RCC 7860 (cell line): ENCODE measurements around the gene RPS15A.
"Not testable (repeated sequence)": the region's sequence is repeated elsewhere in the genome, so short reads cannot be mapped to it uniquely, and the experiment has no call there.

Experiments
- DNase-seq: peaks from one replicate; pipeline ENCODE4 v3.0.0-alpha.2; 2015; ENCODE audit warnings: low spot score
- FAIRE-seq: peaks from 2 replicates; lab custom pipeline; 2012; peaks lifted over from hg19 to GRCh38; lab: Jason Lieb, UNC

Gene RPS15A

DNA sequence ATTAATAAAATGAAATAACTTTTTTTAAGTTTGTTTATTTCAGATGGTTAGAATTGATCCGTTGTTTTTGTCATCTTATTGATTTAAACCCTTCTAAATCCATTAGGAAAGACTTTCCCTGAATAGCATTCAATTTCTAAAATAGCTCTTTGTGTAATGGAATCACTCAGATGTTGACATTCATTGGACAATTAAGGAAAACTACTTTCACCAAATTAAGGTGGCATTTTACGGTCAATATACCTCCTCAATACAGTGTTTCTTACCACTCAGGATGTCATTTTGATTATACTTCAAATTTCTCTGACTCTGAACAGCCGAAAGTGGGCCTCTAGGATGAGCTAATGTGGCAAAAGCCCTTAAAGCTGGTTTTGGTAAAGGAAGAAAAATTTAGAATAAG lies 9.4 kb upstream of the RPS15A start:
- DNase-seq, result no peak
- no peak for FAIRE-seq

DNA sequence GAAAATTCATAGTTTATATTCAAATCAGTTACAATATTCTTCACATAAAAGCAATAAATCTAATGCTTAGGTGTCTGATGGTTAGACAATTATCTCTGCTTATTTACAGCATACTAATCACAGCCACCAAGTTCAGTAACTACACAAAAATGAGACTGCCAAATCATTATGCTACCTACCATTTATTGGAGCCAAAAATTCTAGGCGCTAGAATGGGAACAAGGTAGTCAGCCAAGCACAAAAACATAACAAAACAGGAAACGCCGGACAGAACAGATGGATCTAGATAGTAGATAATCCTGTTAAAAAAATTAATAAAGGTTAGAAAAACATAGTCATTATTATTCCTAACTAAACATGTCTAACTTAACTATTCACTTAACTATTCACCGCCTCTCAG lies 7.6 kb upstream of the RPS15A start:
- no peak for FAIRE-seq

DNA sequence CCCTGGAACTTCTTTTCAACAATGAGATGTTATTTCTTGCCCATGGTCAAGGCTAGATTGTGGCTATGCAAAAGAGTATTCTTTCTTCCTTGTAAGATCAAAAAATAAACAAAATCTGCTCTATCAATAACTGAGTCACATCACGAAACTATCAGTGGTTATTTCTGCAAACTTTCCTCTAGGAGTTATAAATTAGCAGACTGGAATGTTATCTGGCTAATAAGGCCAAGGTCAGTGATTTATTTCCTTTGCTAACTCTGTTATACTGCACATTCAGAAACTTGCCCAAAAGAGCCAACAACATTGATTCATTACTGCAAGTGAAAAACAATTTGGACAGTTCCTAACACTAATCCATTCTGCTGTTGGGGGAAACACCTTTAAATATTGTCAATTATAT lies 6.2 kb upstream of the RPS15A start:
- no peak for DNase-seq
- FAIRE-seq, result no peak

More for the DNA sequence above, 7.6 kb upstream of the RPS15A start:
- DNase-seq, result no peak

DNA sequence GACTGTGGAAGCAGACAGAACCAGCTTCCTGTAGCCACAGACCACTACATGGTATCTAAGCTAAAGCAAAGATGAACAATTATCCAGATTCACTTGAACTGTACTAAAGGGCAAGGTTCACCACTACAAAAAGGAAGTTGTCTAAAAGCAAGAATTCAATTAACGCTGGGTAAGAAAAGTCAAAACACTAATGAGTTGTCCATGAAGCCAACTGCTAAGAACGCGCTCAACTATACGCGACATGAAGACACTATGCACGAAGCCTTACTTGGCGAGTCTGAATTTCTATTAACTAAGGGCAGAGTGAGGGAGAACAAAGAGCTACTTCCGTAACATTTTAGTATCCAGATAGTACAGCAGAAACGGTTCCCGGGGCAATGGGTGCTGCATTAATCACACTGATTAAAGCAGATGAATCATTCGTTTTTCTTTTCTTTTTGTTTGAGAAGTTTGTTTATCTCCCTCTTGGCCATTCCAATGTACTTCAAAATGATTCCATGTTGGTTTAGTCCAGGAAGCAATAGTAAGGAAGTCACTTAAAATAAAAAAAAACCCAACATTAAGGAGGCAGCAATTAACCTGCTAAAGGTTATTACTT lies 2.8 kb upstream of the RPS15A start:
- DNase-seq, result no peak
- FAIRE-seq, result no peak

DNA sequence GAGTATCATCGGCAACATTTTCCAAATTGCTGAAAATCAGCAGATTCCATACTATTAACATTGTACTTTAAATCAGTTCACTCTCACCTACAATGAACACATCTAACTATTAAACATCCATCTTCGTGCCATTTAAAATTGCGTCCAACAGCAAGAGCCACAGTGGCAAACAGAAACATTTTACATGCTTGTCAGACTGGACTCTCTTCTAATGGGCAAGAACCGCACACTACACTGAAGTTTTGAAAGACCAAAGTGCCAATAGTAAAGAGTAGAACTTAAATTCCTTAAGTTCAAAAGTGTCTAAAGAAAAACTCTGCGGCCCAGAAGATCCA lies 652 bp downstream of the RPS15A start:
- no peak for FAIRE-seq

DNA sequence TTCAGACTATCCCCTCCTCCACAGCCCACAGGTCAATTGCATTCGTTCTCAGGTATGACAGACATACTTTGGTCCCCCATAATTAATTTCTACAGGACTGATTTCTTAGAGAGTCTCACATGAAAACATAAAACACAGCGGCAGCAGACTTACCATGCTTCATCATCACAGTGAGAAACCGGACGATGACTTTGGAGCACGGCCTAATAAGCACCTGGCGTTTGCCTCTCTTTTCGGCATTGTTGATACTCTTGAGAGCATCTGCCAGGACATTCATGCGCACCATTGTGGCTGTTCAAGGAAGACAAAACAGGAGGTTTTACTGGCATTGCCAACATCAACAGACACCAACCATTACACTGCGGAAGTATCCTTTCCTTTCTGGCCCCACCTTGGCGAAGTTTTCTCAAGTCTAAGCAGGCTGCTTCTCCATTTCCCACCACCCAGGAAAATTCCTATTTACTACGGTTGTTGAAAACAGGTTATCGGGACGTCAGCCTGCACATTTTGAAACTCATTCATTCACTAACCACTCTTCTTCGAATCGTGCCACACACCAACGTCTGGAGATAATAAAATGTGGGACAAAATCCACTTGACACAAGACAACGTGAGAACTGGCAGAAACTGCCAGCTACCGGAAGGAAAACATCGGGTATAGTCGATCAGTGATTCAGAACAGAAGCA lies 1.2 kb downstream of the RPS15A start:
- FAIRE-seq, result no peak
- DNase-seq, result no peak

More for the DNA sequence above, 652 bp downstream of the RPS15A start:
- DNase-seq, result no peak

DNA sequence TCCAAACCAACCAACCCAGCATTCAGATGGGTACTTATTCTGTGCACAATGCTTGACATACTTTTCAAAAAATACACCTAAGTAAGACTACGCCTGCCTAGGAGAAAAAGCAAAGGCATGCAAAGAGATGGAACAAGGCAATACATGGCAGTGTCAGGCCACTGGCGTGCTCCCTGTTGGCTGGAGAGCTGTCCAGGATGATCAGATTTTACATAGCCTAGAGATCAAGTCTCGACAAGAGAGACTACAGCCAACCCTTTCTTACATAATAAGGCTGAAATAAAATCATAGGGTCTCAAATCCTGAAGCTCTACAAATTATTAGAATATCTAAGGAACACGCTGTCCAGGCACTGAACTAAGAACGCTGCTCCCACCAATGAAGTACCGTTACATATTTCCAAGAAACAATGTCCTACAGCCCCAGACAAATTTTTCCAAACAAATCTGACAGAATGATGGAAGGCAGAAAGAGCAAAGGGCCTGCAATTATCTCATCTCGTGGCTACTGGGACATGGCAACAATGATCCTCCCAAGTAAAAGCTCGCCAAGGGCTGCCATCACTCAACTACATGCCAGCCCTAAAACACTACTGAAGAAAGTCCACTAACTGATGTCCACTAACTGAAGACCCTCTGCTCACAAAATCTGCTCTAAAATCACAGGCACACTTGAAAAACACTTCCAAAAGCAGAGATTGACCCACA lies 5.1 kb downstream of the RPS15A start:
- FAIRE-seq, result no peak

DNA sequence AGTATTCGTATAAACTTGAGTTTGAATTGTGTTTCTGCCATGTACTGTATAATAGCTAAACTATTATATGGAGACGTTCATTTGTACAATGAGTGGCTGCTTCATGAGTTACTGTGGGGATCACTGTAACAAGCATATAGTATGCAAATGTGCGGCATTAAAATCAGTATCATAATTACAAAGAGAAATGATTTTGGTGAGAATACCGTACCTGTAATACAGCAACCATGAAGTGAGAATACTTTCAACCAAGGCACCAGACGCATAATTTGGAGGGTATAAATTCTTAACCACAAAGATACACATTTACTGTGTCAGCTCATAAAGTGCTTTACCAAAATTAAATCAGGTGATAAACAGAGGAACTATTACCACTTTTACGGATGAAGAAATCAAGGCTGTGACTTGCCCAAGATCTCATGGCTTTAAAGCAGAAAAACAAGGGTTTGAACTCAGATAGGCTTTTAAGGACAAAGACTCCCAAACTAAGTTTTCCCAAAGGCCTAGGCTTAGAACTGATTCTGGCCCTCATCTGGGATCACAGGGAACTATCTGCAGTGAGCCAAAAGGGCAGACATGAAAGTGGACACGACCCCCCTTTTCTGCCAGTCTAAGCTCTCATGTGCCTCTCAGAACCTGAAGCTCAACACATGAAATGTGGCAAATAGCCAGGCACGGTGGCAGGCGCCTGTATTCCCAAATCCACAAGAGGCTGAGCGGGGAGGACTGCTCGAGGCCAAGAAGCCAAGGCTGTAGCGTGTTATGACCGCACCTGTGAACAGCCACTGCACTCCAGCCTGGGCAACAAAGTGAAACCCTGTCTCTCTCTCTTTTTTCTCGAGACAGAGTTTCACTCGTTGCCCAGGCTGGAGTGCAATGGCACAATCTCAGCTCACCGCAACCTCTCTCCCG lies 6.4 kb downstream of the RPS15A start:
- no peak for FAIRE-seq

More for the DNA sequence above, 5.1 kb downstream of the RPS15A start:
- no peak for DNase-seq

DNA sequence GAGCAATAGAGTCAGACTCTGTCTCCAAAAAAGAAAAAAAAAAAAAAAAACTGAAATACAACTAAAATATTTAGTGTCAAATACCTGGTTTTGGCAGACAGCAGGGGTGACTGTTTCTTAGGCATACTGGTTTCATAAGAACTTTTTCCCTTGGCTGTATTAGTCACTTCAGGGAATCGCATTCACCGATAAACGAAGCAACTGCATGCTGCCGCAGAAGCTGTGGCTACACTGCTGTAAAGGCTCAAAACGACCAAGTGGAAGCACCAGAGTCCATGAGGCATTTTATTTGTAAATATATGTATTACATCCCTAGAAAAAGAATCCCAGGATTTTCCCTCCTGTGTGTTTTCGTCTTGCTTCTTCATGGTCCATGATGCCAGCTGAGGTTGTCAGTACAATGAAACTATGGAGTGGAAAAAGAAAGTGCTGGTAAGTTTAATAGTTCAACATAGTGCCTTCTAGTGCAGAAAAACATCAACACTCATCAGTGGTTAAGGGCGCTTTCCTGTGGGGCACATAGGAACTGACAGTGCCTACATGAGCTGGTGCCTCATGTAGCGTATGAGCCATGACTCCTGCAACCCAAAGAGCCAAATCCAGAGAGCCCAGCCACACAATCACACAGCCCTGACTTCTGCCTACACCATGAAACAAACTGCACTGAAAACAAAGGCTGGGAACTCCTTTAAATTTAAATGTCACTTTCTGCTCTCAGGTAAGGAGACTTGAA lies 7.3 kb downstream of the RPS15A start:
- FAIRE-seq (no peak), DNase-seq (no peak)

More for the DNA sequence above, 6.4 kb downstream of the RPS15A start:
- DNase-seq, result no peak

DNA sequence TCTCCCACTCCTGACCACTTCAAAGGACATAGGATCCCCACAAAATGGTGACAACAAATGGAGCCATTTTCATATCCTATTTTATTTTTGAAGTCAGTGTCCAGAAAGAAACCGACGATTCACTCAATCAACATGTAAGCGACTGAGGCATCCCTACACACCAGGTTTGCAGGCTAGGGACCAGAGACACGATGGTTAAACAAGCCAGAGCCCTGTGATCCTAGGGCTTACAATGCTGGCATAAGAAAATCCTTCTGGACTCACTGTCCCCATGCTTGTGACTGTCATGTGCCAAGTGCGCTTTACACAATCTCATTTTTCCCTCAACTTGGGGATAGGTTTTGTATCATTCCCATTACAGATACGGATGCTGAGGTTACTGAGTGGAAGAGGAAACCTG lies 8.9 kb downstream of the RPS15A start:
- FAIRE-seq, DNase-seq: not testable (repeated sequence)

DNA sequence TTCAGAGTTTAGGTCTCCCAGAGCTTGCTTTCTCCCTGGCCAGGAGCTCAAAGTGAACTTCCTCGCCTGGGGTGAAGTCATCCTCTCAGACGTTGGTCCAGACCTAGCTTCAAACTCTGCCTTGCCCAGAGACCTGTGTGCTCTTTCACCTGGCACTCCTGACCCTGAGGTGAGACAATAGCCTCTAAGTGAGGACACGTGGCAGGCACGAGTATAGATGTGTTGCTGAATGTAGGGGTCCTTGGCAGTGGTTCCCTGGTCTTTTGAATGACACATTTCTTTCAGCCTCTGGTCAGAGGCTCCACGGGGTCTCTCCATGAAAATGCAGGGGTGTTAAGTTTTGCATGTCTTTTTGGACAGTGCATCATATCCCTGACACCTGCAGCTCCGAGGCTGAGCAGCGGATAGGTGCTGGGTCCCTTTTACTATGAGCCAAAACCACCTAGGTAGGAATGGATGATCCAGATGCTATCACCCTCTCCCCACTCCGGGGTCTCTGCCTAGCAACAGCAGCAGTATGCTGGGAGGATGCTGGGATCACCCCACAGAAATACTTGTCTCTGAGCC lies 9.6 kb downstream of the RPS15A start:
- not testable (repeated sequence) for FAIRE-seq, DNase-seq

DNA sequence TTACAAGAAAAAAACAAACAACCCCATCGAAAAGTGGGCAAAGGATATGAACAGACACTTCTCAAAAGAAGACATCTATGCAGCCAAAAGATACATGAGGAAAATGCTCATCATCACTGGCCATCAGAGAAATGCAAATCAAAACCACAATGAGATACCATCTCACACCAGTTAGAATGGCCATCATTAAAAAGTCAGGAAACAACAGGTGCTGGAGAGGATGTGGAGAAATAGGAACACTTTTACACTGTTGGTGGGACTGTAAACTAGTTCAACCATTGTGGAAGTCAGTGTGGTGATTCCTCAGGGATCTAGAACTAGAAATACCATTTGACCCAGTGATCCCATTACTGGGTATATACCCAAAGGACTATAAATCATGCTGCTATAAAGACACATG lies 12.5 kb downstream of the RPS15A start:
- DNase-seq, result not testable (repeated sequence)

DNA sequence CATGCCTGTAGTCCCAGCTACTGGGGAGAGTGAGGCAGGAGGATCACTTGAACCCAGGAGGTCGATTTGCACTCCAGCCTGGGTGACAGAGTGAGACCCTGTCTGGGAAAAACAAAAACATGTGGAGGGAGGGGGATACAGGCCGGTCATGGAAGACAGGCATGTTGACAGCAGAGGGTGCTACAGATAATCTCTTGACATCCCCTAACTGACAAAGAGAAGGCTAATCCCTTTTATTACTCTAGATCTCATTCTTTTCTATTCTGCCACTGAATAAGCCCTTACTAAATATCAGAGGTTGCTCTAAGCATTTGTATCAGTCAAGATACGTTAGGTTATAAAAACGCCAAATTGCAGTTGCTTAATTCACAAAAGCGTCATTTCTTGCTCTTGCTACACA lies 13.8 kb downstream of the RPS15A start:
- FAIRE-seq, DNase-seq: not testable (repeated sequence)

More for the DNA sequence above, 12.5 kb downstream of the RPS15A start:
- FAIRE-seq, result not testable (repeated sequence)

DNA sequence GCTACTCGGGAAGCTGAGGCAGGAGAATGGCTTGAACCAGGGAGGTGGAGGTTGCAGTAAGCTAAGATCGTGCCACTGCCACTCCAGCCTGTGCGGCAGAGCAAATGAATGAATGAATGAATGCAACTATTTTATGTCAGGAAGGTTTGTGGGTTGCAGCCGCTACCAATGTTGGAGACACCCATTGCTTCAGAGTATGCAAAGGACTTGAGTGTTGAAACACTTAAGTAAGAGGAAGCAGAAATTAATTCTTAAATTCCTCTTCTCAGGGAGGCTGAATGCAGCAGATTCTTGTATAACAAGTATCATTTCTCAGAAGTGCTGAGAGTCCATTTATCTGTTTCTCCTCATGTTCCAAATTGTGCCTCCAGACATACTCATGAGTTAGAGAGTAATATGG lies 15.5 kb downstream of the RPS15A start:
- DNase-seq, FAIRE-seq: not testable (repeated sequence)

DNA sequence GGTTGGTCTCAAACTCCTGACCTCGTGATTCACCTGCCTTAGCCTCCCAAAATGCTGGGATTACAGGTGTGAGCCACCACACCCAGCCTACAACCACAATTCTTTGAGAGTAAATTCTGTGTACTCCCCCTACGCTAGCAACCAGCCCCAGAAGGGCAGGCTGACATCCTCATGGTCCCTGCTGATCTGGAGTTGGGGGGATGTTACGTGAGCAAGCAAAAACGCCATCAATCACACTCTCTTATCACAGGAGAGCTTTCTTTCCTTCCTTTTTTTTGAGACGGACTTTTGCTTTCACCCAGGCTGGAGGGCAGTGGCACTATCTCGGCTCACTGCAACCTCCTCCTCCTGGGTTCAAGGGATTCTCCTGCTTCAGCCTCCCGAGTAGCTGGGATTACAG lies 18.0 kb downstream of the RPS15A start:
- FAIRE-seq, DNase-seq: not testable (repeated sequence)

DNA sequence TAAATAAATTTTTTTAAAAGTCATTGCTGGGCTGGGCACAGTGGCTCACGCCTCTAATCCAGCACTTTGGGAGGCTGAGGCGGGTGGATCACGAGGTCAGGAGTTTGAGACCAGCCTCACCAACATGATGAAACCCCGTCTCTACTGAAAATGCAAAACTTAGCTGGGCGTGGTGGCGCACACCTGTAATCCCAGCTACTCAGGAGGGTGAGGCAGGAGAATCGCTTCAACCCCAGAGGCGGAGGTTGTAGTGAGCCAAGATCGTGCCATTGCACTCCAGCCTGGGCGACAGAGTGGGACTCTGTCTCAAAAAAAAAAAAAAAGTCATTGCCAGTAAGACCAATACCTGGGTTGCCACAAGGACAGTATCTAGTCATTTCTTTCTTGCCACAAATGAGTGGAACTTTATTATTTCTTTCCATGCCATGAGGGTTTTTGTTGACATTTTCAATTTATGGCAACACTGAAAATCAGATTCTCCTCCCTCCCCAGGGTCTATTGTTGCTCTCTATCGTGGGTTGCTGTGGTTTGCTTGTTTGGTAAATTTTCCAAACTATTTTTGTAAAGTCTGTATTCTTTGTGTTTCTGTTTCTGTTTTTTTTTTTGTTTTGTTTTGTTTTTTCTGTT lies 19.7 kb downstream of the RPS15A start:
- not testable (repeated sequence) for DNase-seq, FAIRE-seq

DNA sequence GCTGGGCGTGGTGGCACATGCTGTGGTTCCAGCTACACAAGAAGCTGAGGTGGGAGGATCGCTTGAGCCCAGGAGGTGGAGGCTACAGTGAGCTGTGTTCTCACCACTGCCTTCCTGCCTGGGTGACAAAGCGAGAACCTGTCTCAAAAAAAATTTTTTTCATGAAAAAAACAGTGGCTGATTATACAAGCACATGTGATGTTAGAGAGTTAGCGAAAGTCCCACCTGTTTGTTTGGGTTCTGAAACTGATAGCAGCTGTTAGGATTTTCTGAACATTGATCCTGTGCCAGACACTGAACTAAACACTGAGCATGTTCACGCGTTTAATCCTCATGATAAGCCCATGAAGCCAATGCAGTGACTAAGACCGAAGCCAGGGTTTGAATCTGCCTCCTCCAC lies 22.9 kb downstream of the RPS15A start:
- not testable (repeated sequence) for FAIRE-seq, DNase-seq

DNA sequence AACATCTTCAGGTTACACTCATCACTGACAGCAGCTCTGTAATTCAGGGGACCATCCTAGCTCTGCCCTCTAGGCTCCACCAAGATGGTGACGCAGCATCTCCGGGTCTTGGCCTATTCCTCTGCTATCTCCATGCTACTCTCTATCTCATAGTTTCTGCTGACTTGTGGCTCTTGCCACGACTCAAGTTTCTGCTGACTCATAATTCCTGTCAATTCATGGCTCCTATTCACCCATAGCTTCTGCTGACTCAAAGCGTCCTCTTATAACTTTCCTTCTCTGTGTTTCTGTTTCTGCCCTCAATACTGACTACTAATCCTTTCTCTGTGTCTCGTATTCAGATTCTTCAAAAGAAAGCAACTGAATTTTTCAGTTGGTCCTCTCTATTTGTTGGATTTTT lies 27.4 kb downstream of the RPS15A start:
- not testable (repeated sequence) for FAIRE-seq, DNase-seq
